ENCODE results near the gene ING1. TPM values are rescaled to one million over a fixed set of nuclear protein-coding genes. Genes with fewer than 3 reads are reported as not detected.

The ING1 gene
- total RNA-seq, 1 donor from 2014 or later, result 13.4 TPM

DNA sequence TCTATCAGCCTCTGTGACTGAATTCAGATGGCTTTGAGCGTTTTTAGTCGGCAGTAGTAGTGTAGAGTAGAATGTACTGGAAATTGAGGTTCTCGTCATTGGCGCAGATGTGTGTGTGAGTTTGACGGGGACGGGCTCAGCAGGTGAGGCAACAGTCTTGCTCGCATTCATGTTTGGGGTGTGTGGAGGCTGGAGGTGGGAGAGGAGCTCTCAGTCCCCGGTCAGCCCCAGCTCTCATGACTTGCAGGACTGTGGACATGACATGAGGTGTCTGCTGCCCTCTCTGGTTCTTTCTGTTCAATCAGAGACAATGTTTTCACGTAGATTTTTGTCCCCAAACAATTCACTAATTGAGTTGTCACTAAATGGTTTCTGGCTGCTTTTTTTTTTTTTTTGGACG, 57.2 kb downstream of the ING1 start:
- no peak for DNase-seq (ENCODE audit: low spot score)

DNA sequence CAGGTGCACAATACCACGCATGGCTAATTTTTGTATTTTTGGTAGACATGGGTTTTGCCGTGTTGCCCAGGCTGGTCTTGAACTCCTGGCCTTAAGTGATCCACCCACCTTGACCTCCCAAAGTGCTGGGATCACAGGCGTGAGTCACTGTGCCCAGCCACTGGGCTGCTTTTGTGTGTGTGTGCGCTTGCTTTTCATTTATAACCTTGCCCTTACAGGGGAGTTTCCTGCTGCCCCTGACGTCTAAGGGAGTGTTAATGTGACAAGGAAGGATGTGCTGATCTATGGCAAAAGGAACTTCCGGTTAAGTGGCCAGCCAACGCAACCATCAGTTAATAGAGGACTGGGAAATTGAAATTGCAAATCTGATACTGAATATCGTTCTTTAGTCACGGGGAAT, 57.7 kb downstream of the ING1 start:
- no peak for DNase-seq (ENCODE audit: low spot score)

- no peak for DNase-seq (ENCODE audit: low spot score)
Measured at GRCh38 chr13:110772091-110772984, 58.8 kb downstream of the ING1 start.

Other genes starting within 250 kb of the ING1 start
- gene RAB20, start 152.0 kb upstream of the ING1 start, total RNA-seq, result 61.6 TPM
- gene NAXD, start 98.2 kb upstream of the ING1 start, total RNA-seq, result 20.1 TPM
- 57.1 TPM for gene CARS2, start 7.6 kb upstream of the ING1 start, total RNA-seq
- 115 TPM for gene ANKRD10, start 201.4 kb downstream of the ING1 start, total RNA-seq

All from mesenteric fat pad (tissue), 1 donor.